GM19455 (cell line): ENCODE measurements around the gene SCP2D1.

Experiments
- ATAC-seq: cut with Tn5 transposase; IDR thresholded peaks from one replicate; pipeline ENCODE4 v1.9.1; 2021; ENCODE audit not compliant: unreplicated experiment

The SCP2D1 gene

DNA sequence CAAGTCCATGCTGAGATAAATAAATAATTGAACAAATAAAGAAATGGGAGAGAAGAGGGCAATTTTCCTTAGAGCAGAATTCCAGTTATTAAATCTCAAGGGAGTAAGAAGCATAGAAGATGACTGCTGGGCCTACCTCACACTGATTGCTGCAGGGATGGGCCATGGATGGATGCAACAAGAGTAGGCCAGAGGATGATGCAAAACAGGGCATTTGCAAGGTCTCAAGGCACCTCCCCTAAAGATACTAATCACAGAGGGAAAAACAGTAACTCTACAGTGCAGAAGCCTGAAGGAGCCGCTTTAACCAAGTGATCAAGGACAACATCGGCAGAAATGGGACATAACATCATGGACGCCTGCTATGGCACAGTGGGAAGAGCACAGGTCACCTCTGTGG, 1.7 kb upstream of the SCP2D1 start:
- ATAC-seq, result no peak

DNA sequence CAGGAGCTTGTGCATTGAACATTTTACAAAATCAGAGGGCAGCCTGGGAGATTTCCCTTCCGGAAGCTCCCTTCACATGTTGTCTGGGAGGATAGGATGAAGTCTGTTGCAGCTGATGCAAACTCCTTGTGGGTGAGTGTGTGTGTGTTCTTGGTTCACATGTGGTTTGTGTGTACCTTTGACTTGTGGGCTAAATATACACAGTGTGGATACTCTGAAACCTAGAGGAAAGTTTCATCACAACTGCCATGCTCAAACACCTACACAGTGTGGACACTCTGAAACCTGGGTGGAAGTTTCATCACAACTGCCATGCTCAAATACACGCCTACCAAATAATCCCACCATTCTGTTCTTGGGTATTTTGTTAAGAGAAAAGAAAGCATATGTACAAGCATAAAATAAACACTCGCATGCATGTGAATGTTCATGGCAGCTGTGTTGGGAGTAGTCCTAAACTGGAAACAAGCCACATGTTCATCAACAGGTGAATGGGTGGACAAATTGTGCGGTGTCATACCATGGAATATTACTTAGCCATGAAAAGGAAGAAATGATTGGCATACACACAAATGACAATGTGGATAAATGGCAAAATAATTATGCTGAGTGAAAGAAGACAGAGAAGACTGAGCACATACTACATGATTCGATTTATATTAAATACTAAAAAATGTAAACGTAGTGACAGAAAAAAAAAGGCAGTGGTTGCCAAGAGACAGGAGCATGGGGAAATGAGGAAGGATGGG, 1.8 kb downstream of the SCP2D1 start:
- ATAC-seq, result no peak

DNA sequence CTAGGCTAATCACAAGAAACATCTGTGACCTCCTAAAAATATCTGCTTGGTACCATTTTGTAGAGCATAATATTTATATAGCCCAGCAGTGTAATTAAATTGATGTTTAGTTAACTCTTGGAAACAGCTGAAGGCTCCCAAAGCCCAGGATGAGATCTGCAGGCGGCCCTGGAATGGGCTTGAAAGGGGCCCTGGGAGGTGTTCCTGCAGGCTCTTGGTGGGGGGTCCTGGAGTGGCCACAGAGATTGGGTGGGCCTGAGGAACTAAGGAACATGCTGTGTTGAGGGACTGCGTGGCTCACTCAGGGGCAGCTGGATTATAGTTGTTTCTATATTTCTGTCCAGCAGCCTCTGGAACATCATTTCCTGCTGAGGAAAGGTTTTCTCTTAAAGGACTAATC, 9.2 kb downstream of the SCP2D1 start:
- no peak for ATAC-seq

DNA sequence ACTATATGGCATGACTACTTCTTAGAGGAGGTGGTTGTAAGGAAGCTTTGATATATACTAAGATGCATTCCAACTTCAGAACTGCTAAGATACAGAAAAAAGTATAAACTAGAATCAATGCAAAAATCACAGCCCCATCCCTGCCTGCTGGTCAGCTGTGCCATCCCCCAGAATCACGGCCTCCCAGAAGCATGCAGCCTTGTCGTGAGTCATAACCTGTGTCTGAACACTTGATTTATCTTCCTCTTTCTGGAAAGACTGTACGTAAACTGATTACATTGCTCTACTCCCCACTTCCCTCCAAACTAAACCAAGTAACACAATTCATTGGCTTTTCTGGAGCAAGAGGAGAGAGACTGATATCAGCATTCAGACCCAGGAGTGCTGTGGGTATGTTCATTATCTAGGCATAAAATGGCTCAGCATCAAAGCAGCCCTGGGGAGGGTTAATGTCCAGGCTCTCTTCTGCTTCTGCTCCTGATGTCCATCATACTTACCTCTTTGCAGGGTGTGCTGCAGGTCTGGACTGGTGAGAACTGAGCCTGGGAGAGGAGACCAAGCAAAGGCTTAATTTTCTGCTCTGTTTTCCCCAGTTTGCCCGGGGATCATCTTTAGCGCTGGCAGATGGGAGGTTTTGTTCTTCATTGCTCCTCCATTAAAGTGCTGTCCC, 18.4 kb downstream of the SCP2D1 start:
- ATAC-seq, result no peak

DNA sequence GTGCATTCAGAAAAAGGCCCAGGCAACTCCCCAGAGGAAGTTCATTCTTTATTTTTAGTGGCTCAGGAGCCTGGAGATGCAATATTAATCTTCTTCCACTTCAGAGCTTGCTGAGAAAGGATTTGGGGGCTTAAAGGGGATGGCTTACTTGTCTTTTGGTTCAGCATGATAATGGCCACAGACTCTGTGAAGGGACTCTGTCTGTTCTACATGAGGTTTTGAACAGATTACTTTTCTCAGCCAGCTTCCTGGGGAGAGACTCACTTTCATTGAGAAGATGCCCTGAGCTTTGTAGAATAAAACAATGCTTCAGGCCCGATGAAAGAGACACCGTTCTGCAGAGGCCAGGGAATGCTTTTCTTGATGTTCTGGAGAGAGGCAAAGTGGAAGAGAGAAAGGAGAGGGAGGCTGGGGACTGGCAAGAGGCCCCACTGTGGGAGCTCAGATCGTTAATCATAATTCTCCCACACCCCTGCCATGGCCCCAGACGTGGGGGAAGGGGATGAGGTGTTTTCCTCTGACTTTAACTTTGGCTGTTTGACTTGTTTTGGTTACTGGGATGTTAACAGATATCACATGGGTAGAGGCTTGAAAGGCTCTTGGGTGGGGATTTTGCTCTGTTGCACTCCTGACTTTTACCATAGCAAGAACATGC, 19.1 kb downstream of the SCP2D1 start:
- no peak for ATAC-seq

DNA sequence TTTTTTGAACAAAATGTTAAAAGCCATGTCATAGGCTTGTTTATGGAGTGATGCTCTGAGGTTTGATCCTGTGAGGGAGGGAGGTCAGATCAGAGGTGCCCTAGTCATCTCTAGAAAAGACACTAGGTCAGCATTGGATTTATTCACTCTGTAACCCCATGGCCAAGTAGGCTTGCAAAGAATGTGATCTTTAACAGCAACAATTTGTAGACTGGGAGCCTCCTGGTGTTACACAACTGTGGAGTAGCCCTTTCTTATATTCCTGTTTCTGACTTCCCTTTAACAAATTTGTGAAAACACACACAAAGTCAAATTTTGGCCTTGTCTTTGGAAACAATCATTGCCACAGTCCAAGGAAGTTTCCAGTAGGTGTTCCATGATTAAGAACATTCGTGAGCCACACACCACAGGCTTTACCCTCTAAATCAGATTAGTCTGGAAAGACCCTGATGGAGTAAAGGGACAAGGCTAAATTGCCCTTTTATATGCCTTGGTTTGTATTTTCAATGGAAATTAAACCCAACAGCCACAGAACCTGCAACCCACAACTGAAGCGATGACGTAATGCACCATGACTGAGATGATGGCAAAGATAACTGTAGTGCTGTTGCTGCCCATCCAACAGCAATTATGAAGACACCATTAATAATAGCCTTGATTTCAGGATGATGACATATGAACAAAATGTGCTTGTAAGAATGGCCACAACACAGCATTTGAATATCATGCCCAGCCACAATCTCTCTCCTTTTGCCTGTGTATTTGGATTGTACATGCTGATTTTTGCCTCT, 22.1 kb downstream of the SCP2D1 start:
- no peak for ATAC-seq

DNA sequence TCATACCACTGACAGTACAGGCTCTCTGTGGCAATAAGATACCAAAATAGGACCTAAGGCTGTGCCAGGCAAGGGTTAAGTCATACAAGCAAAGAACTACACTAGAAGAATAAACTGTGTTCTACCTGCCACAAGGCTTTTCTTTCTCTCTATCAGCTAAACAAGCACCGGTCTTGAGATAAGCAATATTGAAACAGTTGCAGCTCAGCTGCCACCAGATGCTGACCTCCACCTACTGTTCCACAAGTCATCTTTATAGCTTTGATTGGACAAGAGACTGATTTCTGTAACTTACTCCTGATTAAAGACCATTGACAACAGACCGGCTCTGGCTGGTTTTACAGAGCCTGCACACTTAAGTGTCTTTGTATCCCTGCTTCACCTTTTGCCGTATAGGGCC, 24.1 kb downstream of the SCP2D1 start:
- no peak for ATAC-seq

DNA sequence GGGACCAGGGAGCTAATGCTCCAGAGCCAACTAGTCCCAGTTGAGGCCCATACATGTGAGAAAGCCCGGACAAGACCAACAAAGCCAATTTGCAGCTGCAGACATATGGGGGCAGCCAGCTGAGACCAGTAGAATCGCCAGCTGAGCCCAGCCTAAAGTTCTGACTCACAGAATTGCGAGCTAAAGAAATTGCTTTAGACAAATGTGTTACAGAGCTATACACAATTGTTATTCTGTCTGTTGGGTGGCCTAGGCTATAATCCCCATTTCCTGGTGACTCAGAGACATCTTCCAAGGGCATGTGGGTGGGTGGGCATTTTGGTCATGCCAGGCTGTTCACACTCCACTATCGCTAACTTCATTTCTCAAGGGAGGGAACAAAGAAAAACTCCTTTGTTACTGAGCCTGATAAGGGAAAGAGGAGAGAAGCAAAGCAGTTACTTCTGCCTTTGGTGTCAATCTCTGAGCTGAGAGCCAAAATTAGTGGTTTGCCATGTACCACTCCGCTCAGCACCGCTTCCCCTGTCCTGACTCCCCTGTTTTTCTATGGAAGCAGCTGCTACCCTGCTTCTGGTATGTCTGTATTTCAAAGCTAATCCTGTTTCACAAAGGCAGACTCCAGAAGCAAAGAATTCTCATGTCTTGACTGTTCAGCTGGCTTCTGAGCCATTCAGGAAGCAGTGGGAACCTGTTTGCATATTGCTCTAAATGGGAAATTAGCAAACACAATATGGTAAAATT, 26.1 kb downstream of the SCP2D1 start:
- no peak for ATAC-seq

DNA sequence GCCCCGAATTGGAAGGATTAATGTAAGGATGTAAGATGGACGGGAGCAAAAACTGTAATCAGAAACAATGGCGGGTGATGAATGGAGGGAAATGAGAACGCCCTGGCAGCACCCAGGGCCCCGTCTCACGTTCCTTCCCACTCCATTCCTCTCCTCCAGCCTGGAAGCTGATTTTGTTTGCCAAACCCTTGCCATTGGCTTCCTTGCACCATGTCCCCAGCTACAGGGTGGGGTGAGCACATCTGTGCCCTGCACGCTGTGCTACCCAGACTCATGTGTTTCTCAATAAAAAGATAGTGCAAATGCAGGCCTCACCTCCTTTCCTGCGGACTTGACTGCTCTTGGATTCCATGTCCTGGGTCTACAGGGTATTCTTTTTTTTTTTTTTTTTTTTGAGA, 26.7 kb downstream of the SCP2D1 start:
- ATAC-seq, result no peak

DNA sequence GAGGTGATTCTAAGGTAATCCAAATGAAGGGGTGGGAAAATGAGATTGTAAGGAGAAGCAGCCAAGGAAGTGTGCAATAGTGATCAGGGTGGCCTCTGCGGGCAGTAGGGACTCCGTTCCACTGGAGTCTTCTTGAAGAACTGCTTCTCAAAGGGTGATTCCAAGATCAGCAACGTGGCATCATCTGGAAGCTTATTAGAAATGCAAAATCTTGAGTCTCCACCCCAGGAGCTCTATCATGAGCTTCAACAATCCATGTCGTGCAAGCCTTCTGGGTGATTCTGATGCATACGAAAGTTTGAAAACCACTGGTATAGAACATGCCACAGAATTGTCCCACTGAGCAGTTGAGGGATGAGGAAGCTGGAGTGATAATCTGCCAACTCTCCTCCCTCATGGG, 31.4 kb downstream of the SCP2D1 start:
- ATAC-seq, result no peak

DNA sequence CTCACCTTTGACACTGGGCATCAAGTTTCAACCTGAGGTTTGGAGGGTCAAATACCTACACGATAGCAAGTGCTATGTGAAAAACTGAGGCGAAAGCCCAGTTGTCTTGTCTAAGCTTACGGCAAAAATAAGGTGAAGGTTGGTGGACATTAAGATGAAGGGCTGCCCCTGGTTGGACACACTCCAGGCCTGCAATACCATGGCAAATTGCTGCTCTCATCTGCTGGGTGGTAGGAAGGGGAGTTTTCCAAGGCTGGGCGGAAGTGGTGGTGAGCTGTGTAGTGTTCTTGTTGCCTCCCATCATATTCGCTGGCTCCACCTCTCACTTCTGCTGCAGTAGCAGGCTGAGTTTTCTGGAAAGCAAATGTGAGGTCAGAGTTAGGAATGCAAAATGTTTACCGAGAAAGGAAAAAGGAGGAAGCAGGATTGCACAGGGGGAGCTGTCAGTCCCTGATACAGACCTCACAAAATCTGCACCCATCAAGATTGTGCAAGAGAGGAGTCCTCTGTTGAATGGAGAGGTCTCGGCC, 33.7 kb downstream of the SCP2D1 start:
- no peak for ATAC-seq

DNA sequence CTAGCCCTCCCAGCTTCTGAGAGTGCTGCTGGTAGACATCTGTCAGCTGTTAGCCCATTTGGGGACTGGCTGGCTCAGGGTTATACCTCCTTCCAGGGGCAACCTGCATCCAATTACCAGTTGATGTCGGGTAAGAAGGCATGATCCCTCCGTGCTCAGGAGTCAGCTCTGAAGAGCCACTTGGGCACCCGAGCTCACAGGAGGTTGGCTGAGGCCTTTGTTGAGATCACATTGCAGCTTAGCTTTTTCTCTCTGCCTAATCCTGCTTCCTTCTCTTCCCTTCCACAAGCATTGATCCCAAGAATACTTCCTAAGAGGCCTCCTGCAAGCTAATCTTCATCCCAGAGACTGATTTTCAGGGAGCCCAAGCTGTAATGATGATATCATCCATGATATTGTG, 35.5 kb downstream of the SCP2D1 start:
- no peak for ATAC-seq

DNA sequence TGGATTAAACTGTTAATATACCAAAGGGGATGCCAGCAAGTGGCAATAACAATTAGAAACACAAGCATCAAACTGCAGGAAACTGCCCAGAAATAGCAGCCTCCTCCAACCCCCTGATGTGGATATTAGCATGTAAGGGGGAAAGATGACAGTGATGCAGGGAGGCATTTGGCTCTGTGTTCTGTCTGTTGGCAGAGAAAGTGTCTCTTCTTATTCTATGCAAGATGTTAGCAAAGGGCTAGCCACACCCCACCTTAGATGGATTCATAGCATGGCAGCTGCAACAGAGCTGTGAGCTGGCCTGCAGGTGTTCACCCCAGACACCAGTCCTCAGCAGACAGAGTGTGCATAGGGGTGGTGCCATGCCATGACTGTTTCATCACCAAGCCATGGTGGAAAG, 38.0 kb downstream of the SCP2D1 start:
- no peak for ATAC-seq

DNA sequence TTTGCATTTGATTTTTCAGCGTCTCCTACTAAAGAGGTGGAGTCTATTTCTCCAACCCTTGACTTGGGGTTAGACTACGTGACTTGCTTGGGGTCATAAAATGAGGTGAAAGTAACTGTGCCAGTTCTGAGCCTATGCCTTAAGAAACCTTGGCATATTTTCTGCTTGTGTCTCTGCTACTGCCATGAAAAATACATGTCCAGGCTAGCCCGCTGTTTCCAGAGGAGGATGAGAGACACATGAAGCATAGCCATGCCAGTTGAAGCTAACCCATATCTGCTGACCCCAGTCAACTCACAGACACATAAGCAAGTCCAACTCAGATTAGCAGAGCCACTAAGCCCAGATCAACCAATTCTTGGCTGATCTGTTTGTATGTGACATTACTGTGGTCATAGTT, 38.7 kb downstream of the SCP2D1 start:
- ATAC-seq, result no peak

DNA sequence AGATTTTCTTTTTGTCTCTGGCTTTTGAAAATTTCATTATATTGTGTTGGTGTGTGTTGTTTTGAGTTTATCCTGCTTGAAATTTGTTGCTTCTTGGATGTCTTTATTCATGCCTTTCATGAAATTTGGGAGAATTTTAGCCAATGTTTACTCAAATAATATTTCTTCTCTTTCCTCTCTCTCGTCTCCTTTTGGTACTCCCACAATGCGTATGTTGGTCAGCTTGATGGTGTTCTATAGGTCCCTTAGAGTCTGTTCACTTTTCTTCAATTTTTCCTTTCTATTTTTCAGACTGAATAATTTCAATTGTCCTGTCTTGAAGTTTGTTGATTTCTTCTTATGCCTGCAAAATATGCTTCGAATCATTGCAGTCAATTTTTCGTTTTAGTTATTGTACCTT, 39.6 kb downstream of the SCP2D1 start:
- ATAC-seq, result no peak

DNA sequence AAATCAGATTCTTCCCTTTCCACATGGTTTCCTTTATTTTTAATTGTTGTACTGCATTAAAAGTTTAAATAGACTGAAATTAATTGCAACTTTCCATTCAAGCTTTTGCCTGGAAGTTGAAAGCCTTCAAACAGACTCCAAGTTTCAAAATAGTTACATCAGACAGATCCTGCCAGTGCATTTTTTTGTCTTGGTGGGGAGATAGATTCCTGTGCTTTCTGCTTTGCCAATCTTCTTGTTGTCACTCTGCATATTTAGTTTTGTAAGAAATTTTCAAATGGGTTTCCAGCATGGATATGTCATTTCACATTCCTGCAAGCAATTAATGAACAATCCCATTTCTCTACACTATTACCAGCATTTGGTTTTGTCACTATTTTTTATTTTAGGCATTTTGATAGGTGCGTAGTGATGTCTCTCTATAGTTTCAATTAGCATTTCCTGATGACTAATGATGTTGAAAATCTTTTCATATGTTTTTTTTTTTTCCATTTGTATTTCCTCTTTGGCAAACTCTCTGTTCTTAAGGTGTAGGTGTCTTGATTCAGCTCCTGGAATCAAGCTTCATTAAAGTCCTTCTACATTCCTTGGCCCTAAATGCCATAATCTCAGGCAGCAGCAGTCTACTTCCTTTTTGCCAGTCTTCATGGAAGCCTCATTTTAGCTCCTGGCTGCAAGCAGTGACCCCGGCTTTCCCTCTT, 40.5 kb downstream of the SCP2D1 start:
- ATAC-seq, result no peak

DNA sequence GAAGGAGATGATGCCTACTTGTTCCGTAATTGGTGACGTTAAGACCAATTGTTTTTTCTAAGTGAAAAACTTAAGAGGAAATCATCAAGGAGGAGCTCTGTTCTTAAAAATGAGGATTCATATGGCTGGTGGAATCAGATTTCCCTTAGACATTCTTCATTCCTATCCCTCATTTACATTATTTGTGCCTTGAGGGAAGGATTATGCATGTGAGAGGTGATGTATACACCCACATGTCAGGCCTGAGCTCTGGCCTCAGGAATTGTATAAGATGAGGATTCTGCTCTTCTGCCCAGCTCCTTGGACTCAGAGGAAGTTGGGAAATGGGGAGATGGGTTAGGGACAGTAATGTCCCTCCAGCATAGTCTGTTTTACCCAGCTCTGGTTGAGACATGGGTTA, 42.3 kb downstream of the SCP2D1 start:
- ATAC-seq, result no peak

DNA sequence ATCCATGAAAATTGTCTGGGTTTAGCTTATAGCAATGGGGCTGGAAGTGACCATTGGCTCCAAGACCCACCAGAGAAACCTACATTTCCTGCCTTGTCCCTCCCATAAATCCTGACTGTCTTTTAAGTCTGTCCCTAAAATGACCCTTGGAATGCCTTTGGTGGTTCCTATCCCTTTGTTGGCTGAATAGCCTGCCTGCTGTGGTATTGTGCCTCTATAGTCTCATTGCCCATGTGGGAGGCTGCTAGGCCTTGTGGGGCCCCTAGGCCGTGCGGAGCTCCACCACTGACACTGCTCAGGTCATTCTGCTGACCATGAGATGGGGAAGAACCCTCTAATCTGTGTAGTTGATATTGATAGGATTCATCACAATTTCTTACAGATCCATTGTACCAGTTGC, 43.3 kb downstream of the SCP2D1 start:
- ATAC-seq, result no peak

DNA sequence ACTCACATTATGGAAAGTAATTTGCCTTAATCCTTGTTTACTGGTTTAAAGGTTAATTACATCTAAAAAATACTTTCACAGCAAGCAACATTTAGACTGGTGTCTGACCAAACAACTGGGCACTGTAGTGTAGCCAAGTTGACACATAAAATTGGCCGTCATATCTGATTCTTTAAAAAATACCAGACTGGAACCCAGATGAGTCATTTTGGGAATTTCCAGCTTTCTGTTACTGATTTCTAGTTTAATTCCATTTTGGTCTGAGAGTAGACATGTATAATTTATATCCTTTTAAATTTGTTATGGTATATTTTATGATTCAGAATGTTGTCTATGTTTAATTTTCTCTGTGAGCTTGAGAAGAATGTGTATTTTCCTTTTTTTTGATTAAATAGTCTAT, 44.1 kb downstream of the SCP2D1 start:
- ATAC-seq, result no peak

DNA sequence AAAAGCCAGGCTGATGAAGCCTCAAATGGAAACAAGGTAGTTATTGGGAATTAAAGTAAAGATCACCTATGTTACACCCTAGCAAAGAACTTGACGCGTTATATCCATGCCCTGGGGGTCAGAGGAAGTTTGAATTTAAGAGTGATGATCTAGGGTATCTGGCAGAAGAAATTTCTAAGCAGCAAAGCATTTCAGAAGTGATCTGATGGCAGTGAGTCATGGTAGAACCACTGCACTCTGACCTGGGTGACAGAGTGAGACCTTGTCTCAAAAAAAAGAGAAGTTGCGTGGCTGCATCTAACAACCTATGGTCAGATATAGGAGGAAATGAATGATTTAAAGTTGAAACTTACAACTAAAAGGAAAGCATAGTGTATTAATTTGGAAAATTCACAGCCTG, 45.2 kb downstream of the SCP2D1 start:
- ATAC-seq, result no peak
